Lower leg skin (tissue), 3 donors: ENCODE results near the gene NEURL1B.

Experiments used
- POLR2A ChIP-seq, 2 donors: fragments of 450-650 bp; IDR thresholded peaks; one replicate each; pipeline ENCODE4 v1.6.1; 2016 to 2017; ENCODE audit warnings: antibody characterized with exemption in 2 of 2, mild to moderate bottlenecking in 1 of 2, moderate library complexity in 1 of 2
- TF ChIP-seq, protein P1 (sequence below), 3 donors: fragments of 450-650 bp; IDR thresholded peaks; one replicate each; pipeline ENCODE4 v1.5.1; 2016; ENCODE audit warnings: antibody characterized with exemption in 3 of 3, mild to moderate bottlenecking in 3 of 3, moderate library complexity in 2 of 3

DNA sequence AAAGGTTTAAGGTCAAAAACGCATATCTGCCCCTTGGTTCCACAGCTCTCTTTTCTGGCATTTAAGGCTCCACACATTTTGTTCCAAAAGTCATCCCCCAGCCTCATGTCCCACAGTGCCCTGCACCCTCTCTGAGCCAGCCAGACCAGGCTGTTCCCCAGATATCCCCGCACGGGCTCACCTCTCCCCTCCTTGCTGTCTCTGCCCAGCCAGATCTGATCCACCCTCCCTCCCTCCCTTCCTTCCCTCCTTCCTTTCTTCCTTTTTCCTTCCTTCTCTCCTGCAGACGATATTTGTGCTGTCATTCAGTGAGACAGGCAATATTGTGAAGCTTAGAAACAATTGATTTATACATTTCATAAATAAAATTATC, 92.9 kb downstream of the NEURL1B start:
- TF ChIP-seq, protein P1, sequence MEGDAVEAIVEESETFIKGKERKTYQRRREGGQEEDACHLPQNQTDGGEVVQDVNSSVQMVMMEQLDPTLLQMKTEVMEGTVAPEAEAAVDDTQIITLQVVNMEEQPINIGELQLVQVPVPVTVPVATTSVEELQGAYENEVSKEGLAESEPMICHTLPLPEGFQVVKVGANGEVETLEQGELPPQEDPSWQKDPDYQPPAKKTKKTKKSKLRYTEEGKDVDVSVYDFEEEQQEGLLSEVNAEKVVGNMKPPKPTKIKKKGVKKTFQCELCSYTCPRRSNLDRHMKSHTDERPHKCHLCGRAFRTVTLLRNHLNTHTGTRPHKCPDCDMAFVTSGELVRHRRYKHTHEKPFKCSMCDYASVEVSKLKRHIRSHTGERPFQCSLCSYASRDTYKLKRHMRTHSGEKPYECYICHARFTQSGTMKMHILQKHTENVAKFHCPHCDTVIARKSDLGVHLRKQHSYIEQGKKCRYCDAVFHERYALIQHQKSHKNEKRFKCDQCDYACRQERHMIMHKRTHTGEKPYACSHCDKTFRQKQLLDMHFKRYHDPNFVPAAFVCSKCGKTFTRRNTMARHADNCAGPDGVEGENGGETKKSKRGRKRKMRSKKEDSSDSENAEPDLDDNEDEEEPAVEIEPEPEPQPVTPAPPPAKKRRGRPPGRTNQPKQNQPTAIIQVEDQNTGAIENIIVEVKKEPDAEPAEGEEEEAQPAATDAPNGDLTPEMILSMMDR (IDR thresholded peaks at IDR 0.05) = no peak
- TF ChIP-seq POLR2A (IDR thresholded peaks at IDR 0.05) = no peak
